Endodermal cell (in vitro differentiated cells): ENCODE data around the gene SAMD14. TPM values are rescaled to one million over a fixed set of nuclear protein-coding genes. Genes with fewer than 3 reads are reported as not detected.

Experiments
- DNase-seq: peaks from one replicate; pipeline ENCODE4 v3.0.0-alpha.2; 2017
- H3K27ac ChIP-seq: 2 replicates; pipeline ENCODE4 v1.5.1; 2013; ENCODE audit warnings: mild to moderate bottlenecking, low read depth, low read length, moderate library complexity
- H3K27me3 ChIP-seq: 2 replicates; pipeline ENCODE4 v1.6.1; 2013; ENCODE audit warnings: mild to moderate bottlenecking, low read length, moderate library complexity; ENCODE audit not compliant: insufficient read depth, control insufficient read depth, poor library complexity, severe bottlenecking
- H3K36me3 ChIP-seq: 2 replicates; pipeline ENCODE4 v1.7.0; 2013; ENCODE audit warnings: mild to moderate bottlenecking, low read length, moderate library complexity; ENCODE audit not compliant: control insufficient read depth, insufficient read depth
- H3K4me1 ChIP-seq: one replicate; pipeline ENCODE4 v1.7.0; 2013; ENCODE audit warnings: low read length; ENCODE audit not compliant: control insufficient read depth, insufficient read depth
- H3K4me3 ChIP-seq: 2 replicates; pipeline ENCODE4 v1.5.1; 2013; ENCODE audit warnings: mild to moderate bottlenecking, low read length, moderate library complexity
- H3K9ac ChIP-seq: 2 replicates; pipeline ENCODE4 v1.6.1; 2013; ENCODE audit warnings: mild to moderate bottlenecking, low read length, moderate library complexity; ENCODE audit not compliant: poor library complexity, severe bottlenecking; ENCODE audit errors: extremely low read depth
- H3K9me3 ChIP-seq: 2 replicates; pipeline ENCODE4 v1.6.1; 2013; ENCODE audit warnings: mild to moderate bottlenecking, low read length, moderate library complexity; ENCODE audit not compliant: control insufficient read depth
- H3K27ac Mint-ChIP-seq: 2 replicates; pipeline ENCODE4 v1.8.0; 2020; ENCODE audit warnings: mixed read lengths
- H3K27me3 Mint-ChIP-seq: 2 replicates; pipeline ENCODE4 v1.8.0; 2021; ENCODE audit warnings: mild to moderate bottlenecking, mixed read lengths; ENCODE audit not compliant: insufficient read depth
- H3K36me3 Mint-ChIP-seq: 2 replicates; pipeline ENCODE4 v1.8.0; 2020; ENCODE audit warnings: low read depth, mixed read lengths
- H3K4me1 Mint-ChIP-seq: 2 replicates; pipeline ENCODE4 v1.8.0; 2020; ENCODE audit warnings: mixed read lengths
- H3K4me3 Mint-ChIP-seq: 2 replicates; pipeline ENCODE4 v1.8.0; 2020; ENCODE audit warnings: mild to moderate bottlenecking, moderate library complexity, mixed read lengths
- H3K9me3 Mint-ChIP-seq: 2 replicates; pipeline ENCODE4 v1.8.0; 2020; ENCODE audit warnings: mild to moderate bottlenecking, mixed read lengths
- WGBS, 2 experiments: methylation state at CpG; one replicate each; pipeline versions ENCODE4 v1.1.5 to v1.1.7; 2013; ENCODE audit warnings: missing lambda C conversion rate in 2 of 2, mixed read lengths in 1 of 2; ENCODE audit not compliant: insufficient coverage in 1 of 2, insufficient read length in 1 of 2; 5-methylcytosine and 5-hydroxymethylcytosine counted together
- total RNA-seq, 2 donors: library from RNA; stranded (reverse); fragmentation: NEBNext Ultra II Directional in 1 of 2; extraction: Animal tissue kit (Norgen Biotek cat#: 25700) in 1 of 2; gene quantifications; 2 replicates in 1 of 2; 3 replicates in 1 of 2; pipeline ENCODE4 v1.2.1, GENCODE V29; 2021
- TF ChIP-seq, protein P1 (sequence below): fragments of 200-600 bp; sonication (generic); conservative IDR thresholded peaks from 2 replicates; pipeline ENCODE4 v1.5.0; 2021; ENCODE audit warnings: antibody characterized with exemption, mild to moderate bottlenecking

Gene SAMD14
- total RNA-seq, 2 donors from 2014 or later = 9.5 to 23.2 TPM

GRCh38 chr17:50111673-50112655 lies 18.0 kb downstream of the SAMD14 start:
- DNase-seq = peak; percentile 69
- Mint-ChIP-seq H3K27me3 (no peaks in the 10 kb centered on the region), H3K27ac (no peak overlapping the region), H3K4me3 (no peak overlapping the region), H3K4me1 (peaks cover 14% of the 10 kb centered on the region), H3K36me3 (peaks cover 1% of the 10 kb centered on the region), H3K9me3 (no peaks in the 10 kb centered on the region)
- no peak overlapping the region for H3K4me3 ChIP-seq
- peak overlapping the region; percentile 77 for H3K27ac ChIP-seq
- no peaks in the 10 kb centered on the region for H3K9me3 ChIP-seq
- H3K4me1 ChIP-seq = peaks cover 9% of the 10 kb centered on the region
- H3K9ac ChIP-seq = no peak overlapping the region
- TF ChIP-seq, protein P1, sequence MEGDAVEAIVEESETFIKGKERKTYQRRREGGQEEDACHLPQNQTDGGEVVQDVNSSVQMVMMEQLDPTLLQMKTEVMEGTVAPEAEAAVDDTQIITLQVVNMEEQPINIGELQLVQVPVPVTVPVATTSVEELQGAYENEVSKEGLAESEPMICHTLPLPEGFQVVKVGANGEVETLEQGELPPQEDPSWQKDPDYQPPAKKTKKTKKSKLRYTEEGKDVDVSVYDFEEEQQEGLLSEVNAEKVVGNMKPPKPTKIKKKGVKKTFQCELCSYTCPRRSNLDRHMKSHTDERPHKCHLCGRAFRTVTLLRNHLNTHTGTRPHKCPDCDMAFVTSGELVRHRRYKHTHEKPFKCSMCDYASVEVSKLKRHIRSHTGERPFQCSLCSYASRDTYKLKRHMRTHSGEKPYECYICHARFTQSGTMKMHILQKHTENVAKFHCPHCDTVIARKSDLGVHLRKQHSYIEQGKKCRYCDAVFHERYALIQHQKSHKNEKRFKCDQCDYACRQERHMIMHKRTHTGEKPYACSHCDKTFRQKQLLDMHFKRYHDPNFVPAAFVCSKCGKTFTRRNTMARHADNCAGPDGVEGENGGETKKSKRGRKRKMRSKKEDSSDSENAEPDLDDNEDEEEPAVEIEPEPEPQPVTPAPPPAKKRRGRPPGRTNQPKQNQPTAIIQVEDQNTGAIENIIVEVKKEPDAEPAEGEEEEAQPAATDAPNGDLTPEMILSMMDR = peak; percentile 16
- H3K27me3 ChIP-seq = no peaks in the 10 kb centered on the region
- peaks cover 5% of the 10 kb centered on the region for H3K36me3 ChIP-seq
- WGBS, 2 experiments = 58 to 79% methylated on average over 2 to 14 of the region's 14 CpGs

- H3K36me3 Mint-ChIP-seq = peaks cover 4% of the 10 kb centered on the region
- TF ChIP-seq, protein P1 = no peak
- H3K27ac ChIP-seq = peak overlapping the region; percentile 59
- no peaks in the 10 kb centered on the region for H3K9me3 ChIP-seq
- H3K27ac Mint-ChIP-seq = no peak overlapping the region
- no peak overlapping the region for H3K9ac ChIP-seq
- peaks cover 10% of the 10 kb centered on the region for H3K4me1 Mint-ChIP-seq
- H3K4me1 ChIP-seq = peaks cover 9% of the 10 kb centered on the region
- H3K4me3 Mint-ChIP-seq = no peak overlapping the region
- H3K4me3 ChIP-seq = no peak overlapping the region
- DNase-seq = no peak
- H3K27me3 Mint-ChIP-seq = no peaks in the 10 kb centered on the region
- H3K36me3 ChIP-seq = peaks cover 5% of the 10 kb centered on the region
- no peaks in the 10 kb centered on the region for H3K9me3 Mint-ChIP-seq
- H3K27me3 ChIP-seq = no peaks in the 10 kb centered on the region
- WGBS, 2 experiments = 93 to 97% methylated on average over 18 to 19 of the region's 19 CpGs
Measured at GRCh38 chr17:50110591-50111349, 19.2 kb downstream of the SAMD14 start.

DNA sequence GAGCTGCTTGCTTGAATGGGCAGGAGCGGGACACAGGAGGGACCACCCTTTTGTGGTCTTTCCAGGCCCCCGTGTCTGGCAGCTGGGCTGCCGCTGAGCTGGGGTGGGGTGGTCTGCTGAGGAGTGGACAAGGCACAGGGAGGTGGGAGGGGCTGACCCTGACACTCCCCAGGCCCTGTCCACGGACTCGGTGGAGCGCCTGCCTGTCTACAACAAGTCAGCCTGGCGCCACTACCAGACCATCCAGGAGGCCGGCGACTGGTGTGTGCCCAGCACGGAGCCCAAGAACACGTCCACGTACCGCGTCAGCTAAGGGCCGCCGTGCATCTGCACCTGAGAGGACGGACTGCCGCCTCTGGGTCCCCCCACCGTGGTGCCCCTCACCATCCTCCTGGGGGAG lies 20.2 kb downstream of the SAMD14 start:
- no peaks in the 10 kb centered on the region for H3K27me3 Mint-ChIP-seq
- 93 to 94% methylated on average over 14 to 19 of the region's 19 CpGs for WGBS, 2 experiments
- H3K27me3 ChIP-seq = no peaks in the 10 kb centered on the region

More for the DNA sequence above, 20.2 kb downstream of the SAMD14 start:
- Histone ChIP-seq H3K9ac (no peak overlapping the region), H3K36me3 (peaks cover 5% of the 10 kb centered on the region), H3K27ac (no peak overlapping the region), H3K9me3 (no peaks in the 10 kb centered on the region), H3K4me3 (no peak overlapping the region), H3K4me1 (peaks cover 9% of the 10 kb centered on the region)
- Mint-ChIP-seq H3K4me3 (no peak overlapping the region), H3K4me1 (peaks cover 5% of the 10 kb centered on the region), H3K9me3 (no peaks in the 10 kb centered on the region), H3K27ac (no peak overlapping the region), H3K36me3 (peaks cover 5% of the 10 kb centered on the region)
- TF ChIP-seq, protein P1 = no peak
- DNase-seq = no peak
